Testis (tissue), 2 donors: ENCODE measurements around the gene OTOF.

ENCODE experiments used
- CTCF ChIP-seq, 3 experiments: fragments of 450-650 bp in 2 of 3; fragments of 200-600 bp in 1 of 3; sonication (generic) in 1 of 3; IDR thresholded peaks; one replicate each; pipeline ENCODE4 v1.5.1; 2016 to 2019; ENCODE audit warnings: antibody characterized with exemption in 3 of 3, mild to moderate bottlenecking in 2 of 3, moderate library complexity in 1 of 3
- POLR2A ChIP-seq: fragments of 450-650 bp; IDR thresholded peaks from one replicate; pipeline ENCODE4 v1.6.1; 2017; ENCODE audit warnings: antibody characterized with exemption, mild to moderate bottlenecking, moderate library complexity

- TF ChIP-seq CTCF (IDR thresholded peaks at IDR 0.05) (no peak), POLR2A (no peak)
Observed at GRCh38 chr2:26526589-26526988, 48.7 kb upstream of the OTOF start.
